K562 (cell line): ENCODE data around the gene TP73. TPM values are rescaled to one million over a fixed set of nuclear protein-coding genes. Genes with fewer than 3 reads are reported as not detected.

ENCODE experiments used
- ATAC-seq: fragments of 200-7000 bp; cut with Tn5 transposase; 3 replicates; pipeline ENCODE4 v1.9.1; 2020; ENCODE audit warnings: moderate library complexity
- BruUV-seq: library from RNA; stranded (reverse); fragments of 400-500 nt; replicated peaks from 2 replicates; lab custom pipeline; 2021; lab: Mats Ljungman, UMichigan
- CTCF ChIA-PET: fragments of 300-600 bp; formaldehyde crosslinking; extraction: SDS; loops from one replicate; lab custom pipeline; 2021; ENCODE audit warnings: low intra/inter-chr PET ratio; lab: Yijun Ruan, JAX
- POLR2A ChIA-PET: fragments of 300-600, 350-650 bp; sonication (Branson Sonifier 250); formaldehyde crosslinking; extraction: SDS; loops from one replicate; lab custom pipeline; 2021; ENCODE audit warnings: antibody characterized with exemption, inconsistent platforms; lab: Yijun Ruan, JAX
- DNase-seq, 4 experiments: peaks; one replicate each; pipeline versions ENCODE4 v3.0.0 to v3.0.0-alpha.2; 2011 to 2018; ENCODE audit warnings: low spot score in 3 of 4, mixed read lengths in 3 of 4; ENCODE audit errors: extremely low read depth in 1 of 4
- FAIRE-seq: peaks from 2 replicates; lab custom pipeline; 2011; peaks lifted over from hg19 to GRCh38; lab: Jason Lieb, UNC
- H2AFZ ChIP-seq: 2 replicates; pipeline ENCODE4 v1.6.0; 2011; ENCODE audit warnings: low read depth, low read length, control low read depth, inconsistent platforms
- H3K27ac ChIP-seq: fragments of 200-600 bp; 3 replicates; pipeline ENCODE4 v1.8.0; 2011; ENCODE audit warnings: low read depth, mild to moderate bottlenecking, control low read depth, inconsistent platforms, low read length, moderate library complexity, mixed read lengths; ENCODE audit errors: extremely low read depth
- H3K27me3 ChIP-seq, 2 experiments: fragments of 300-600 bp in 1 of 2; 2 replicates in 1 of 2; 3 replicates in 1 of 2; pipeline versions ENCODE4 v1.6.0 to v1.8.0; 2011; ENCODE audit warnings: inconsistent platforms in 2 of 2, low read length in 2 of 2, mild to moderate bottlenecking in 1 of 2, mixed read lengths in 1 of 2, moderate library complexity in 1 of 2; ENCODE audit not compliant: control insufficient read depth in 2 of 2, insufficient read depth in 2 of 2
- H3K36me3 ChIP-seq: fragments of 300-600 bp; 3 replicates; pipeline ENCODE4 v1.8.0; 2011; ENCODE audit warnings: mild to moderate bottlenecking, low read length, inconsistent platforms; ENCODE audit not compliant: control insufficient read depth, insufficient read depth
- H3K4me1 ChIP-seq, 2 experiments: fragments of 200-600 bp in 1 of 2; replicated peaks in 1 of 2; 2 replicates in 1 of 2; 3 replicates in 1 of 2; pipeline versions ENCODE4 v1.5.1 to v1.8.0; 2011; ENCODE audit warnings: inconsistent platforms in 2 of 2, low read length in 2 of 2, mild to moderate bottlenecking in 1 of 2, mixed read lengths in 1 of 2, moderate library complexity in 1 of 2; ENCODE audit not compliant: control insufficient read depth in 2 of 2, insufficient read depth in 2 of 2
- H3K4me2 ChIP-seq: 2 replicates; pipeline ENCODE4 v1.6.1; 2011; ENCODE audit warnings: low read length, control low read depth, inconsistent platforms, mixed read lengths; ENCODE audit not compliant: insufficient read depth
- H3K4me3 ChIP-seq: fragments of 200-600 bp; sonication (generic), shearing (Covaris generic); 2 replicates; pipeline ENCODE4 v1.5.1; 2016; ENCODE audit warnings: control low read depth, inconsistent platforms
- H3K79me2 ChIP-seq: fragments of 200-600 bp; 3 replicates; pipeline ENCODE4 v1.8.0; 2011; ENCODE audit warnings: low read length, inconsistent platforms; ENCODE audit not compliant: control insufficient read depth, insufficient read depth
- H3K9ac ChIP-seq, 2 experiments: 2 replicates each; pipeline versions ENCODE4 v1.6.0 to v1.6.1; 2011; ENCODE audit warnings: low read depth in 2 of 2, low read length in 2 of 2, control low read depth in 1 of 2, inconsistent platforms in 1 of 2, mild to moderate bottlenecking in 1 of 2, mixed read lengths in 1 of 2; ENCODE audit not compliant: insufficient read depth in 1 of 2
- H3K9me1 ChIP-seq: one replicate; pipeline ENCODE4 v1.6.0; 2011; ENCODE audit warnings: inconsistent platforms, mild to moderate bottlenecking, low read length, moderate library complexity; ENCODE audit not compliant: control insufficient read depth, insufficient read depth
- H3K9me3 ChIP-seq: replicated peaks from 2 replicates; pipeline ENCODE4 v1.5.1; 2011; ENCODE audit warnings: low read depth, low read length, inconsistent platforms; ENCODE audit not compliant: control insufficient read depth, insufficient read depth
- H4K20me1 ChIP-seq: replicated peaks from 2 replicates; pipeline ENCODE4 v1.6.1; 2011; ENCODE audit warnings: low read length, inconsistent platforms, mixed read lengths; ENCODE audit not compliant: control insufficient read depth, insufficient read depth
- CHAMP1 ChIP-seq: fragments of 450-650 bp; IDR thresholded peaks from 2 replicates; pipeline ENCODE4 v1.6.1; 2016; ENCODE audit warnings: mild to moderate bottlenecking
- CSDE1 ChIP-seq, 2 experiments: fragments of 450-650 bp; IDR thresholded peaks; 2 replicates each; pipeline ENCODE4 v1.6.1; 2016; ENCODE audit warnings: mild to moderate bottlenecking in 1 of 2
- GABPA ChIP-seq: fragments of 200-800 bp; sonication (Bioruptor generic); conservative IDR thresholded peaks from 2 replicates; pipeline ENCODE4 v1.6.1; 2016; ENCODE audit warnings: low read depth, missing genetic modification characterization, missing compliant biosample characterization
- HDAC2 ChIP-seq: fragments of 450-650 bp; IDR thresholded peaks from 2 replicates; pipeline ENCODE4 v1.6.1; 2016; ENCODE audit warnings: mild to moderate bottlenecking
- LARP7 ChIP-seq: fragments of 450-650 bp; IDR thresholded peaks from 2 replicates; pipeline ENCODE4 v1.6.1; 2016
- NR1H2 ChIP-seq: sonication (generic); formaldehyde crosslinking; IDR thresholded peaks from 2 replicates; pipeline ENCODE4 v1.4.0; 2020; ENCODE audit warnings: mild to moderate bottlenecking, missing genetic modification reagents
- NRF1 ChIP-seq, 2 experiments: fragments of 450-650 bp; IDR thresholded peaks in 1 of 2; conservative IDR thresholded peaks in 1 of 2; 2 replicates each; pipeline ENCODE4 v1.6.1; 2014; ENCODE audit warnings: mild to moderate bottlenecking in 2 of 2
- SAFB2 ChIP-seq: fragments of 200-400 bp; formaldehyde crosslinking; IDR thresholded peaks from 2 replicates; pipeline ENCODE4 v1.6.1; 2018; ENCODE audit warnings: borderline replicate concordance, low read length, low read depth, moderate library complexity; ENCODE audit not compliant: severe bottlenecking
- SIN3A ChIP-seq, 2 experiments: fragments of 150-350 bp in 1 of 2; IDR thresholded peaks; 2 replicates each; pipeline ENCODE4 v1.6.1; 2011 to 2016; ENCODE audit warnings: borderline replicate concordance in 2 of 2, low read depth in 2 of 2, low read length in 2 of 2, mild to moderate bottlenecking in 2 of 2, moderate library complexity in 2 of 2; ENCODE audit not compliant: control insufficient read depth in 1 of 2
- SREBF1 ChIP-seq: fragments of 150-350 bp; IDR thresholded peaks from 2 replicates; pipeline ENCODE4 v1.6.1; 2014; ENCODE audit warnings: antibody characterized with exemption, low read depth, low read length, borderline replicate concordance
- ZKSCAN1 ChIP-seq: fragments of 150-350 bp; IDR thresholded peaks from 2 replicates; pipeline ENCODE4 v1.6.1; 2016; ENCODE audit warnings: low read depth, low read length
- ZNF175 ChIP-seq: fragments of 200-800 bp; sonication (Bioruptor generic); IDR thresholded peaks from 2 replicates; pipeline ENCODE4 v1.6.1; 2016; ENCODE audit warnings: low read depth, mild to moderate bottlenecking, missing genetic modification characterization, missing compliant biosample characterization
- WGBS: fragments of 100-300 bp; shearing (Covaris generic); methylation state at CpG from one replicate; pipeline ENCODE4 v1.1.6; 2016; ENCODE audit warnings: low coverage, mixed read lengths; ENCODE audit not compliant: insufficient coverage; ENCODE audit errors: missing lambda C conversion rate; 5-methylcytosine and 5-hydroxymethylcytosine counted together
- in situ Hi-C: fragments of 300-500 bp; cut with MboI; formaldehyde crosslinking; loops from 4 replicates; pipeline ENCODE4 v1.15.0; 2018; ENCODE audit warnings: inconsistent platforms, mixed read lengths
- intact Hi-C: fragments of 100-400 bp; cut with micrococcal nuclease; formaldehyde crosslinking; loops from 2 replicates; pipeline ENCODE4 v1.14.2; 2022
- polyA plus RNA-seq, 8 experiments: library from polyadenylated mRNA; depleted of rRNA in 4 of 8; stranded (reverse) in 5 of 8; unstranded in 3 of 8; fragments of >200 nt; fragmentation: Nextera tagmentation in 2 of 8; fragmentation: Illumina TruSeq in 1 of 8; extraction: Ambion mirVana in 2 of 8; extraction: Trizol in 1 of 8; gene quantifications; 2 replicates each; pipeline versions ENCODE4 v1.2.1 to v1.2.3, GENCODE V29; 2011 to 2014; ENCODE audit warnings: inconsistent platforms in 1 of 8, missing spikeins in 1 of 8
- total RNA-seq, 7 experiments: library from RNA; depleted of rRNA in 6 of 7; stranded (reverse); fragments of >200 nt in 6 of 7; fragmentation: Illumina TruSeq in 2 of 7; extraction: Trizol in 2 of 7; gene quantifications; 2 replicates each; pipeline versions ENCODE4 v1.2.1 to v1.2.3, GENCODE V29; 2011 to 2021; ENCODE audit warnings: low replicate concordance in 1 of 7
- TF ChIP-seq, protein P1 (sequence below): IDR thresholded peaks from 2 replicates; pipeline ENCODE4 v1.6.1; 2011; ENCODE audit not compliant: insufficient read length; ENCODE audit errors: extremely low read depth

The TP73 gene
- total and polyA plus RNA-seq, 9 of the 15 experiments (the other 6 are each of a cell fraction or from before 2014, with no cell fraction given), result 0.07 to 1.6 (median 0.40) TPM; not detected in 2

DNA sequence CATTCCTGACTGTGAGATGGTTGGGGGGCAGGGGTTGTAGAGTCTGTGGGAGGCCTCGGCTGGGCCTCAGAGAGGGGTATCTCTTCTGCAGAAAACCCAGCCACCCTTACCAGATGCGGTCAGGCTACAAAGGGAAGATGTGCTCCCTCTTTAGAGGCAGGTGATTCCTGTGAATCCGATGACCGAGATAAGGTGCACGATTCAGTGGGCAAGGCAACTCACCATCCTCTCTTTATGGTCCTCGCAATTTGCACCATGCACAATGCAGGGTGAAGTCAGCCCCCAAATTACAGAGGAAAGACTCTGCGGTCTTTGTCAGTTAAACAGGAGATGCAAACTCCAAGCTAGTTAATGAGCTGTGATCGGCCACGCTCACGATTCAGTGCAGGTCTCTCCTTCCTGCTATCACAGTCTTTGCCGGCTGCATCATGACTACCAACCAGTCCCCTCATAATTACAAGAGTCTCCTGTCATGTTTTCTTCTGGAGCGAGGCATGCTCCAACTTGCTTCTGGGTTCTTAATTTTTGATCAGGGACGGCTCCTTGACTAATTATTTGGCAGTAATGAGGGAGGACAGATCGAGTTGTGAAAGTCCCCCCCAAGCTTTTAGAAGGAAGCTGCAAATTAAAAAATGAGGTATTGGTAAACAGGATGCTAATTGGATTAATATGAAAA is 12.5 kb downstream of the TP73 start:
- FAIRE-seq, result no peak
- TF ChIP-seq, protein P1, sequence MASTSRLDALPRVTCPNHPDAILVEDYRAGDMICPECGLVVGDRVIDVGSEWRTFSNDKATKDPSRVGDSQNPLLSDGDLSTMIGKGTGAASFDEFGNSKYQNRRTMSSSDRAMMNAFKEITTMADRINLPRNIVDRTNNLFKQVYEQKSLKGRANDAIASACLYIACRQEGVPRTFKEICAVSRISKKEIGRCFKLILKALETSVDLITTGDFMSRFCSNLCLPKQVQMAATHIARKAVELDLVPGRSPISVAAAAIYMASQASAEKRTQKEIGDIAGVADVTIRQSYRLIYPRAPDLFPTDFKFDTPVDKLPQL, result no peak
- TF ChIP-seq NR1H2 (CRISPR knock-in tag) (no peak), ZKSCAN1 (no peak), SAFB2 (no peak), NRF1 (conservative IDR thresholded peaks at IDR 0.05 in 1 of 2, IDR thresholded peaks at IDR 0.05 in 1 of 2) (no peak), CSDE1 (IDR thresholded peaks at IDR 0.05) (no peak), LARP7 (no peak), SIN3A (IDR thresholded peaks at IDR 0.05; ENCODE audit: borderline replicate concordance in 2 of 2, control insufficient read depth in 1 of 2, low read depth in 2 of 2, low read length in 2 of 2) (no peak), CHAMP1 (no peak), GABPA (no peak), SREBF1 (no peak), HDAC2 (no peak), ZNF175 (CRISPR knock-in tag) (no peak)
- TF ChIP-seq, all 486 proteins: peak for 0
- CTCF ChIA-PET, result no interaction called here

More for the DNA sequence above, 12.5 kb downstream of the TP73 start:
- no peak overlapping the region for H2AFZ ChIP-seq
- POLR2A ChIA-PET, result interaction anchor here (0.9 to 1.6 kb wide), 2 partner anchors 12 to 17 kb away, joined by 3 to 5 read pairs; no protein-coding TSS in a partner anchor
- no peaks in the 10 kb centered on the region for H3K36me3 ChIP-seq
- BruUV-seq, result no TSS peak
- no peak overlapping the region for H3K27ac ChIP-seq
- DNase-seq (no peak), ATAC-seq (no peak)
- no peaks in the 10 kb centered on the region for H3K9me3 ChIP-seq
- H3K27me3 ChIP-seq, result peaks cover 12 to 50% of the 10 kb centered on the region in 2 experiments
- H3K4me1 ChIP-seq, result peaks cover 3 to 23% of the 10 kb centered on the region in 2 experiments; a peak in 3 of 5 replicates
- intact Hi-C loops (no loop called here), in situ Hi-C loops (no loop called here)
- H3K79me2 ChIP-seq, result no peaks in the 10 kb centered on the region
- no peak overlapping the region for H3K4me3 ChIP-seq
- WGBS, result 20% methylated on average over 14 of the region's 14 CpGs
- peaks cover 11% of the 10 kb centered on the region for H4K20me1 ChIP-seq
- no peak overlapping the region for H3K9ac ChIP-seq
- no peaks in the 10 kb centered on the region for H3K9me1 ChIP-seq
- no peak overlapping the region for H3K4me2 ChIP-seq
